Measurements from ENCODE around the gene PI4KA. TPM values are rescaled to one million over a fixed set of nuclear protein-coding genes. Genes with fewer than 3 reads are reported as not detected.
"Not testable (repeated sequence)": the region's sequence is repeated elsewhere in the genome, so short reads cannot be mapped to it uniquely, and the experiment has no call there.

Gene PI4KA
- total and polyA plus RNA-seq, 9 donors: 21.1 to 48.1 (median 35.5) TPM

DNA sequence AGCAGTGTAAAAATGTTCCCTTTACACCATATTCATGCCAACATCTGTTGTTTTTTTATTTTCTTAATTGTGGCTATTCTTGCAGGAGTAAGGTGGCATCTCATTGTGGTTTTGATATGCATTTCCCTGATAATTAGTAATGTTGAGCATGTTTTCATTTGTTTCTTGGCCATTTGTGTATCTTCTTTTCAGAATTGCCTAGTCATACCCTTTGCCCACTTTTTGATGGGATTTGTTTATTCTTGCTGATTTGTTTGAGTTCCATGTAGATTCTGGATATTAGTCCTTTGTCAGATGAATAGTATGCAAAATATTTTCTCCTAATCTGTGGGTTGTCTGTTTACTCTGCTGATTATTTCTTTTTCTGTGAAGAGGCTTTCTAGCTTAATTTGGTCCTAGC lies 183.6 kb downstream of the PI4KA start:
- Histone ChIP-seq H3K27me3 (ENCODE audit: control insufficient read depth, insufficient read depth, low read length) (peaks cover 13% of the 10 kb centered on the region), H3K4me3 (ENCODE audit: low read length) (no peak overlapping the region), H3K4me1 (ENCODE audit: control insufficient read depth, insufficient read depth, low read length) (no peaks in the 10 kb centered on the region), H3K9me3 (replicated peaks; ENCODE audit: control insufficient read depth, low read depth, low read length) (peaks cover 2% of the 10 kb centered on the region), H3K36me3 (ENCODE audit: control insufficient read depth, insufficient read depth, low read length) (no peaks in the 10 kb centered on the region), H3K27ac (ENCODE audit: low read length) (no peak overlapping the region)
- no peak for DNase-seq

DNA sequence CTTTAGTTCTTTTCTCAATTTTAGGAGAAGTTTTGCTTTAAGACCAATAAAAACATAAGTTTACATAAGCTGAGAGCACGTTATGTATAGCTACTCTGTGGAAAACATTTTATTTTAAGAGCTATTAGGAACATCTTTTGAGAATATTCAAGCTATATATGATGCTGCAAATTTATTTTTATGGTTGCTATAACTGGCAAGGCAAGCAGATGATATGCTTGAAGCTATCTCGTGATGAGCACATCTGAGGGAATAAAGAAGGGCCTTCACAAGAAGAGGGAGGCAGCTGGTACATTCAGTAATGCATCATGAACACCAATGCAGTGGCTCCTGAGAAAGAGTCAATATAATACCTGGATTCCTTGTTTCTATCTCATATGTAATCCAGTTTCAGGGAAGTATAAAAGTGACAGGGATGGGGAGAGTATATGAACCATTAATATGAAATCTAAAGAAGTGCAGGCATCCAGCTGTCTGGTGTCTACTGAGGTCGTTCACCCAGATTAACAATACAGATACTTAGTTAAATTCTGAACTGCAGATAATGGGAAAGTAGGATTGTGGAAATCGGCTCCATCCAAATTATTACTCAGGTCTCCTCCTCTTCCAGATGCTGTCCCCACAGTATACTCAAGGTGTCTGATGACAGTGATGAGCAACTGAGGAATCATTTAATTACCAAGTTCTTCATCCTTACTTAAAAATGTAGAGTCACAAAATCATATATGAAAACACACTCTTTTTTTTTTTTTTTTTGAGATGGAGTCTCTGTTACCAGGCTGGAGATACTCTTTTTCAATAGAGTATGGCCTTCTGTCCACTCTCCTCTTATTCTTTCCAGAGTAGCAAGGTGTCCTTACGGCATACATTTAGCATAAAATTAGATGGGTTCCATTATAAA lies 185.1 kb downstream of the PI4KA start:
- no peak overlapping the region for H3K4me3 ChIP-seq (ENCODE audit: low read length)
- no peak overlapping the region for H3K27ac ChIP-seq (ENCODE audit: low read length)
- no peak for DNase-seq
- no peaks in the 10 kb centered on the region for H3K4me1 ChIP-seq (ENCODE audit: control insufficient read depth, insufficient read depth, low read length)
- 38% methylated on average over 1 of the region's 5 CpGs for WGBS (ENCODE audit: insufficient coverage)
- H3K27me3 ChIP-seq (ENCODE audit: control insufficient read depth, insufficient read depth, low read length): peaks cover 13% of the 10 kb centered on the region
- no peaks in the 10 kb centered on the region for H3K36me3 ChIP-seq (ENCODE audit: control insufficient read depth, insufficient read depth, low read length)
- peaks cover 2% of the 10 kb centered on the region for H3K9me3 ChIP-seq (replicated peaks; ENCODE audit: control insufficient read depth, low read depth, low read length)

DNA sequence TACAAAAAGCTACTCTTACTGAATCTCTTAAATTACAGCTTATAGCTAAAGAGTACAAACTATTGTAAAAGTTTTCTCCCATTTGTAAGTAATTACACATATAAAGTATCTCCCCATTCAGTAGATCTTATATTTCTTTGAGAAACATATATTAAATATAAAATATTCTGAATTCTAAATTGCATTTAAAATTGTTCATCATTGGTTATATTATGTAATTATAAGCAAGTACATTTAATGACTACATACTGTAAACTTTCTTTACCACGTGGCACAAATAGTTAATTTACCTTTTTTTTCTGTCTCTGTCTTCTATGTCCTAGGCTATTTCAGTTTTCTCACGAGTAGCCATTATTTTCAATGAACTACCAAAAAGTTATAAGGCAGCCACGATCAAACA lies 185.9 kb downstream of the PI4KA start:
- WGBS (ENCODE audit: insufficient coverage): no CpG with 5 or more reads among the region's 3 CpGs
- Histone ChIP-seq H3K9me3 (replicated peaks; ENCODE audit: control insufficient read depth, low read depth, low read length) (peaks cover 2% of the 10 kb centered on the region), H3K27me3 (ENCODE audit: control insufficient read depth, insufficient read depth, low read length) (peaks cover 13% of the 10 kb centered on the region), H3K36me3 (ENCODE audit: control insufficient read depth, insufficient read depth, low read length) (no peaks in the 10 kb centered on the region), H3K4me3 (ENCODE audit: low read length) (no peak overlapping the region), H3K27ac (ENCODE audit: low read length) (no peak overlapping the region), H3K4me1 (ENCODE audit: control insufficient read depth, insufficient read depth, low read length) (no peaks in the 10 kb centered on the region)
- no peak for DNase-seq

DNA sequence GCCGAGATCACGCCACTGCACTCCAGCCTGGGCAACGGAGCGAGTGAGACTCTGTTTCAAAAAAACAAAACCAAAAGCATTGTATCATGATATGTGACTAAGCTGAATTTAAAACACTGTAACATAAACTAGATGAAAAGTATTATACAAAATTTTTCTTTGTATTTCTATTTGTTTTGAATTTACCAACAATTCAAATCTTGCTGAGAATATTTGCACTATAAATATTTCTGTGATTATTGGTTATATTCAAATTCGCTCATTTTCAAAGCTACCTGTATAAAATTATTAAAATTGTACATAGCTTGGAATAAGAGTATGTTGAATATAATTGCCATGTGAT lies 186.6 kb downstream of the PI4KA start:
- Histone ChIP-seq H3K27me3 (ENCODE audit: control insufficient read depth, insufficient read depth, low read length) (peaks cover 13% of the 10 kb centered on the region), H3K9me3 (replicated peaks; ENCODE audit: control insufficient read depth, low read depth, low read length) (peaks cover 2% of the 10 kb centered on the region)
- WGBS (ENCODE audit: insufficient coverage): no CpG with 5 or more reads among the region's 5 CpGs

DNA sequence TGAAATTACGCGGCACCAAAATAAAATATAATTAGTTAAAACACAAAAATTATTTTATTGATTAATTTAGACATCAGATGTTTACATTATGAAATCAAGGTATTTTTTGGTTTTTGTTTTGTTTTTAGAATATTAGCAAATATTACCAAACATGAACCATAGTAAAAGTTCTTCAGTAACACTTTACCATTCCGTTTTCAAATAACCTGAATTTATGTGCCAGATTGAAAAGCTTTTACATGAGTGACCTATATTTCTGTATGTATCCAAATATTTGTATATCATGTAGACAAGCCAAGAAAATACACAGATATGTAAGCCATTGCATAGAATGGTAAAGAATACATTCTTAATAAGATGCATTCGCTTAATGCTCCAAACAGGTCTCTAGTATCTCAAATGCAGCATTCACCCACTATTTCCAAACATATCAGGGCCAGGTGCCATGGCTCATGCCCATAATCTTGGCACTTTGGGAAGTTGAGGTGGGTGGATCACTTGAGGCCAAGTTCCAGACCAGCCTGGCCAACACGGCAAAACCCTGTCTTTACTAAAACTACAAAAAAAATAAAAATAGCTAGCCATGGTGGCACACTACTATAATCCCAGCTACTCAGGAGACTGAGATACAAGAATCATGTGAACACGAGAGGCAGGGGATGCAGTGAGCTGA lies 187.1 kb downstream of the PI4KA start:
- Histone ChIP-seq H3K27ac (ENCODE audit: low read length) (no peak overlapping the region), H3K4me1 (ENCODE audit: control insufficient read depth, insufficient read depth, low read length) (no peaks in the 10 kb centered on the region), H3K9me3 (replicated peaks; ENCODE audit: control insufficient read depth, low read depth, low read length) (peaks cover 2% of the 10 kb centered on the region), H3K36me3 (ENCODE audit: control insufficient read depth, insufficient read depth, low read length) (no peaks in the 10 kb centered on the region), H3K27me3 (ENCODE audit: control insufficient read depth, insufficient read depth, low read length) (peaks cover 13% of the 10 kb centered on the region), H3K4me3 (ENCODE audit: low read length) (no peak overlapping the region)
- DNase-seq: no peak
- WGBS (ENCODE audit: insufficient coverage): no CpG with 5 or more reads among the region's 6 CpGs

More for the DNA sequence above, 186.6 kb downstream of the PI4KA start:
- Histone ChIP-seq H3K4me3 (ENCODE audit: low read length) (no peak overlapping the region), H3K36me3 (ENCODE audit: control insufficient read depth, insufficient read depth, low read length) (no peaks in the 10 kb centered on the region), H3K4me1 (ENCODE audit: control insufficient read depth, insufficient read depth, low read length) (no peaks in the 10 kb centered on the region), H3K27ac (ENCODE audit: low read length) (no peak overlapping the region)
- DNase-seq: no peak

DNA sequence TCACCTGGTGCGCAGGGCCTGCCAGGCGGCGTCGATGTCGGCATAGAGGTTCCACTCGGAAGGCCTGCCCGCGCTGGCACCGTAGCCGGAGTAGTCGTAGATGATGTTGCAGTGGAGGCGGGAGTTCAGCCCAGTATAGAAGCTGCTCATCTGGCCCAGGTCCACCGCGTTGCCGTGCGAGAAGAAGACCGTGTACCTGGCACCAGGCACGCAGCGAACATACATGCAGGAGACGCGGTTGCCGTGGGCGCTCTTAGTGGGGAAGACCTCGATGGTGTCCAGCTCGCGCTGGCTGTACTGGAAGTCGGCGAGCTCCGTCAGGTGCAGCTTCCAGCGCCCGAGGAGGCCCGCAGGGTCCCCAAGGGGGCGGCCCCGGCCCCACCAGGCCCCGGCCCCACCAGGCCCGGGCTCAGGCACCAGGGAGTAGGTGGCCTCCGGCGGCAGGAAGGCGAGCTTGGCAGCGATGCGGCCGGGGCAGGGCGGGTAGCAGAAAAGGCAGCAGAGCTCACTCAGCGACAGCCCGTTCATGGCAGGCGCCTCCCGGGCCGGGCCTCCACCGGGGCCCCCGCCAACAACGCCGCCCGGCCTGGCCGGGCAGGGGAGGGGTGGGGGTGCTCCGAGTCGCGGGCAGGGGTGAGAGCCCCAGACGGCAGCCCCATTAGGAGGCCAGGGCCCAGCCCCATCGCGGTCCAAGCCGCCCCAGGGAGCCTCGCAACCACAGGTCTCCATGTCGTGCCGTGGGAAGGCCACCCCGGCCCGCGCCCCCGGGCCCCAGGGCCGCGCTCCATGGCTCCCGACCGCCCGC lies 188.0 kb downstream of the PI4KA start:
- not testable (repeated sequence) for H3K9me3 ChIP-seq (replicated peaks; ENCODE audit: control insufficient read depth, low read depth, low read length); H3K36me3 ChIP-seq (ENCODE audit: control insufficient read depth, insufficient read depth, low read length); H3K4me3 ChIP-seq (ENCODE audit: low read length); DNase-seq; H3K27ac ChIP-seq (ENCODE audit: low read length); H3K4me1 ChIP-seq (ENCODE audit: control insufficient read depth, insufficient read depth, low read length)
- 50% methylated on average over 61 of the region's 73 CpGs for WGBS (ENCODE audit: insufficient coverage)
- peaks cover 13% of the 10 kb centered on the region for H3K27me3 ChIP-seq (ENCODE audit: control insufficient read depth, insufficient read depth, low read length)

DNA sequence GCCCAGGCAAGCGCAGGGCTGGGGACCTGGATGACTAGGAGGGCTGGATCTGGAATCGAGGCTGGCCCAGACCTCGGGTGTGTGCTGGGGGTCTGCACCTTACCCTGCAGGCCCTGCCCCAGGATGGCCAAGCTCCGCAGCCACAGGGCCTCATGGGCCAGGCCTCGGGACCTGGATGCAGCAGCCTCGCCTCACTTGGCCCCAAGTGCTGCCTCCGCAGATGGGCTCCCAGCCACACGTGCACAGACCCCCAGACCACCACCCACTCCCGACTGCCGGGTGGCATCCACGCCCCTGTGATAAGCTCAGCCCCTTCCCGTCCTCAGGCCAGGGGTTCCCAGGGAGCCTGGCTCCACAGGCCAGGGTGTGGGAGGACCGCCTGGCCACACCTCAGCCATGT lies 188.7 kb downstream of the PI4KA start:
- not testable (repeated sequence) for H3K27ac ChIP-seq (ENCODE audit: low read length); H3K36me3 ChIP-seq (ENCODE audit: control insufficient read depth, insufficient read depth, low read length); H3K4me1 ChIP-seq (ENCODE audit: control insufficient read depth, insufficient read depth, low read length); DNase-seq; H3K4me3 ChIP-seq (ENCODE audit: low read length); H3K9me3 ChIP-seq (replicated peaks; ENCODE audit: control insufficient read depth, low read depth, low read length)
- H3K27me3 ChIP-seq (ENCODE audit: control insufficient read depth, insufficient read depth, low read length): peaks cover 15% of the 10 kb centered on the region
- WGBS (ENCODE audit: insufficient coverage): 88% methylated on average over 6 of the region's 13 CpGs

DNA sequence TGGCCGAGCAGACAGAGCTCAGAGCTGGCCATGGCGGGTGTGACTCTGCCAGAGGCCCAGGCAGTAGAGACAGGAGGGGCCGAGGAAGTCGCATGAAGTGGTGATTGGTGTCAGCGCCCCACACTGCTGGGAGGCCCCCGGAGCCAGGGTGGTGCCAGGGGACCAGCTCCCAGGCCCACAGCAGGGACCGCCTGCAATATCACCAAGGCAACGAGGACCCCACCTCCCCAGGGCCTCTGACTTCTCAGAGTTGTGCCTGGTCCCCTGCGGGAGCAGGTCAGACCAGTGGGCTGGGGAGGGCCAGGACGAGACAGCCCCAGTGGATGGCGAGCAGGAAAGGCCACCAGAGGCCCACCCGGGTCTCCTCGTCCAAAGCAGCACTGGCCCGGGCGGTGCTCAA lies 189.1 kb downstream of the PI4KA start:
- not testable (repeated sequence) for H3K27ac ChIP-seq (ENCODE audit: low read length); H3K4me1 ChIP-seq (ENCODE audit: control insufficient read depth, insufficient read depth, low read length); H3K4me3 ChIP-seq (ENCODE audit: low read length); H3K9me3 ChIP-seq (replicated peaks; ENCODE audit: control insufficient read depth, low read depth, low read length); DNase-seq; H3K36me3 ChIP-seq (ENCODE audit: control insufficient read depth, insufficient read depth, low read length)
- peaks cover 15% of the 10 kb centered on the region for H3K27me3 ChIP-seq (ENCODE audit: control insufficient read depth, insufficient read depth, low read length)
- WGBS (ENCODE audit: insufficient coverage): no CpG with 5 or more reads among the region's 15 CpGs

DNA sequence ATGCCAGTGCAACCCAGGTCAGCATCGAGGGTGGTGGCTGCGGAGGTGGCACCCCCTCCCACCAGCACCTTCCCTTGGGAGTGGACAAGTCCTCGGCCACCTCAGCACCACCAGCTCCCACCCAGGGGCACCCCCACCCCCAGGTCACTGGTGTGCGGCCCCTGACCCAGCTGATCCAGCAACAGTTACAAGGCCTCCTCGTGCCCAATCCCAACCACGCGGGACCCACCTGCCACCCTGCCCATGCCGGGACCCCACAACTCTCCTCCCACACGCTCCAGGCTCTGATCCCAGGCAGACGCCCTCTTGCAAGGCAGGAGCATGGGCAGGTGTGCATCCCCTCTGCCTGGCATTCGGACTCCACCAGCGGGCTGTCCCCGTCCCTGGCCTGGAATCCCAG lies 189.8 kb downstream of the PI4KA start:
- not testable (repeated sequence) for H3K9me3 ChIP-seq (replicated peaks; ENCODE audit: control insufficient read depth, low read depth, low read length); DNase-seq; H3K4me3 ChIP-seq (ENCODE audit: low read length); H3K36me3 ChIP-seq (ENCODE audit: control insufficient read depth, insufficient read depth, low read length); H3K27ac ChIP-seq (ENCODE audit: low read length); H3K4me1 ChIP-seq (ENCODE audit: control insufficient read depth, insufficient read depth, low read length)
- 88% methylated on average over 6 of the region's 13 CpGs for WGBS (ENCODE audit: insufficient coverage)
- H3K27me3 ChIP-seq (ENCODE audit: control insufficient read depth, insufficient read depth, low read length): peaks cover 15% of the 10 kb centered on the region

DNA sequence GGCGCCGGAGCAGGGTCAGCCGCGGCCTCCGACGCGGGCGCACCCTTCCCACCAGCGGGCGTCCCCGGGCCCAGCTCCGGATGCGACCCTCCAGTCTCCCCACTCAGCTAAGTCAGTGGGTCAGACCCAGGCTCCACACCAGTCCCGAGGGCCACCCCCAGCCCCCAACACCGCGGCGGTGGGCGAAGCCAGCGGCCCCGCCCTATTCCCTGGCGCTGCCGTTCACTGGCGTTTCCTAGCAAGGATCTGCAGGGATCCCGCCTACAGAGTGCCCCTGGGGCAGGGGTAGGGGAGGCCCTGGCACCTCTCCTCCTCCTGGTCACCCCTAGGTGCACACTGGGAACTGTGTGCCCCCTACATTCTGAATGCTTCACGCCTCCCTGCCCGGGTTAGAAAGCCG lies 190.4 kb downstream of the PI4KA start:
- H3K4me3 ChIP-seq (ENCODE audit: low read length); H3K36me3 ChIP-seq (ENCODE audit: control insufficient read depth, insufficient read depth, low read length); H3K4me1 ChIP-seq (ENCODE audit: control insufficient read depth, insufficient read depth, low read length); H3K9me3 ChIP-seq (replicated peaks; ENCODE audit: control insufficient read depth, low read depth, low read length); DNase-seq; H3K27ac ChIP-seq (ENCODE audit: low read length): not testable (repeated sequence)
- WGBS (ENCODE audit: insufficient coverage): 85% methylated on average over 21 of the region's 27 CpGs
- peaks cover 15% of the 10 kb centered on the region for H3K27me3 ChIP-seq (ENCODE audit: control insufficient read depth, insufficient read depth, low read length)
